Lower lobe of right lung (tissue), 2 donors: Measurements from ENCODE around the gene CMTM8. TPM values are rescaled to one million over a fixed set of nuclear protein-coding genes. Genes with fewer than 3 reads are reported as not detected.
A peak's percentile ranks its signal among the peaks of the same experiment; 100 is the strongest.

ENCODE experiments used
- ATAC-seq, 2 donors: fragments of 200-7000 bp; cut with Tn5 transposase; one replicate each; pipeline ENCODE4 v1.9.1; 2020 to 2022; ENCODE audit warnings: mild to moderate bottlenecking in 2 of 2, moderate library complexity in 2 of 2
- DNase-seq: peaks from one replicate; pipeline ENCODE4 v3.0.0-alpha.2; 2020
- H3K27ac ChIP-seq: fragments of 200-600 bp; one replicate; pipeline ENCODE4 v1.8.0; 2022
- H3K27me3 ChIP-seq: fragments of 200-600 bp; one replicate; pipeline ENCODE4 v1.8.0; 2022; ENCODE audit warnings: low read depth
- H3K36me3 ChIP-seq: fragments of 200-600 bp; one replicate; pipeline ENCODE4 v1.8.0; 2022; ENCODE audit warnings: mild to moderate bottlenecking
- H3K4me1 ChIP-seq: fragments of 200-600 bp; one replicate; pipeline ENCODE4 v1.8.0; 2022
- H3K4me3 ChIP-seq: fragments of 200-600 bp; one replicate; pipeline ENCODE4 v1.8.0; 2022; ENCODE audit warnings: mild to moderate bottlenecking
- H3K9me3 ChIP-seq: fragments of 200-600 bp; one replicate; pipeline ENCODE4 v1.8.0; 2022
- CTCF ChIP-seq: fragments of 200-600 bp; IDR thresholded peaks from one replicate; pipeline ENCODE4 v1.8.0; 2022; ENCODE audit warnings: antibody characterized with exemption, mild to moderate bottlenecking
- intact Hi-C: fragments of 100-400 bp; cut with DNase I; formaldehyde crosslinking; loops from one replicate; pipeline ENCODE4 v1.11.0; 2022
- total RNA-seq: library from RNA; stranded (reverse); fragmentation: NEBNext Ultra II Directional; extraction: Animal tissue kit (Norgen Biotek cat#: 25700); gene quantifications from one replicate; pipeline ENCODE4 v1.2.1, GENCODE V29; 2021
- donor health status: DM: no; HTN: yes; CAD: no; lungs with severe emphysema.

CMTM8 gene
- total RNA-seq, 1 donor from 2014 or later: 25.6 TPM

DNA sequence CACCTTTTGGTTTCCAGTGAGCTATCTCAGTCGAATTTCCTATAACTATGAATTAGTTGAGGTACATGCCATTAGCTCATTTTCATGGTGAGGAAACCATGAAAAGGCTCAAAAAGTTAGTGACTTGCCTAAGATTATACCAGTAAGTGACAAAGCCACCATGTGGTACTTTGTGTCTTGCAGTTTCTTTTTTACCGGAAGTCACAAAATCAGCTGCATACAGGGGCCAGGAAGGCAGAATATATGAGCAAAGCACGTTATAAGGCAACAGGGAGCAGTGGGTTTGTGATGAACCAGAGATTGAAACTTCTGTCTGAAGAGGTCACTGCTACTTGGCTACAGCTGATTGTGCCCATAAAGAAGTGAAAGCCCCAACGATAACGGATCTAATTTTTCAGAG is 50.3 kb downstream of the CMTM8 start:
- H3K27me3 ChIP-seq: no peaks in the 10 kb centered on the region
- intact Hi-C loops: no loop called here
- H3K4me1 ChIP-seq: peaks cover 31% of the 10 kb centered on the region
- no peaks in the 10 kb centered on the region for H3K36me3 ChIP-seq
- TF ChIP-seq CTCF: no peak
- ATAC-seq (no peak), DNase-seq (no peak)
- H3K9me3 ChIP-seq: no peaks in the 10 kb centered on the region
- no peak overlapping the region for H3K4me3 ChIP-seq
- H3K27ac ChIP-seq: no peak overlapping the region

GRCh38 chr3:32290619-32291018 is 52.1 kb downstream of the CMTM8 start:
- Histone ChIP-seq H3K27me3 (no peaks in the 10 kb centered on the region), H3K9me3 (no peaks in the 10 kb centered on the region), H3K4me1 (peaks cover 16% of the 10 kb centered on the region), H3K4me3 (no peak overlapping the region), H3K36me3 (no peaks in the 10 kb centered on the region), H3K27ac (no peak overlapping the region)
- DNase-seq (no peak), ATAC-seq (no peak)
- TF ChIP-seq CTCF: no peak
- intact Hi-C loops: no loop called here

DNA sequence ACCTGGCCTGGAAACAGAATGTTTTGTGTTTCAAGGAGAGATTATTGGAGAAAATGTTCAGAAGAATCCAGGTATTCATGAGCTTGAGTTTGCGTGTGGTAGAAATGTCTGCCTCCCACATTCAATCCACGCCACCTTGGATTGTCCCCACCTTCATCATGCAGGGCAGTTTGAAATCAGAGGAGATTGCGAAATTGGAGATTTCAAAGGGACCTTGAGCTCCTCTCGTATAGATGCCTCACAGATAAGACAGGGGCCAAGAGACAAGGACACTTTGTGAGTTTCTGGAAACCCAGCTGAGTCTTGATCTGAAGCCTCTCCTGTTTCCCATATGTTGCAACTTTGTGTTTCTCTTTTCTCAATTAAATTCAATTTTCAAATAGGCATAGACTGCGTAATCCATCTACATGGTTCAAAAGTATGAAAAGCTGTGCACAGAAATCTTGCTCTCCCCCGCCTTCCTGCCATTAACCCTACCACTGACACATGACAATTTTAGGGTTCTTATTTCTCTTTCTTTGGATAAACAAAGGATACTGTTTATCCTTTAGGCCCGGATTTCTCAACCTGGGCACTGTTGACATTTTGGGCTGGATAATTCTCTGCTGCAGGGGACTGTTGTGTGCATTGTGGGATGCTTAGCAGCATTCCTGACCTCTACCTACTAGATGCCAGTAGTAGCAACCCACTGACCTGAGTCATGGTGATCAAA is 53.8 kb downstream of the CMTM8 start:
- H3K4me1 ChIP-seq: peaks cover 16% of the 10 kb centered on the region
- no peak for TF ChIP-seq CTCF
- no peaks in the 10 kb centered on the region for H3K36me3 ChIP-seq
- no peak overlapping the region for H3K27ac ChIP-seq
- no peaks in the 10 kb centered on the region for H3K27me3 ChIP-seq
- DNase-seq (no peak), ATAC-seq (no peak)
- H3K9me3 ChIP-seq: no peaks in the 10 kb centered on the region
- H3K4me3 ChIP-seq: no peak overlapping the region
- intact Hi-C loops: no loop called here

GRCh38 chr3:32293903-32294302 is 55.4 kb downstream of the CMTM8 start:
- no peak for TF ChIP-seq CTCF
- Histone ChIP-seq H3K9me3 (no peaks in the 10 kb centered on the region), H3K36me3 (no peaks in the 10 kb centered on the region), H3K4me1 (peaks cover 17% of the 10 kb centered on the region), H3K27ac (no peak overlapping the region), H3K4me3 (no peak overlapping the region), H3K27me3 (no peaks in the 10 kb centered on the region)
- no peak for DNase-seq
- peak; percentile 65 to 70 for ATAC-seq
- intact Hi-C loops: no loop called here

GRCh38 chr3:32296251-32297204 is 58.0 kb downstream of the CMTM8 start:
- H3K36me3 ChIP-seq: no peaks in the 10 kb centered on the region
- ATAC-seq (peak; percentile 83 to 88), DNase-seq (peak; percentile 69)
- H3K27ac ChIP-seq: no peak overlapping the region
- H3K9me3 ChIP-seq: no peaks in the 10 kb centered on the region
- intact Hi-C loops: no loop called here
- H3K4me1 ChIP-seq: peaks cover 18% of the 10 kb centered on the region
- no peak overlapping the region for H3K4me3 ChIP-seq
- TF ChIP-seq CTCF: peak; percentile 90
- no peaks in the 10 kb centered on the region for H3K27me3 ChIP-seq
